ENCODE data around the gene CDKAL1. TPM values are rescaled to one million over a fixed set of nuclear protein-coding genes. Genes with fewer than 3 reads are reported as not detected.

Gene CDKAL1
- total and polyA plus RNA-seq, 4 donors = 2.0 to 12.9 (median 6.7) TPM

- TF ChIP-seq GABPA (IDR thresholded peaks at IDR 0.05 in 1 of 2, conservative IDR thresholded peaks at IDR 0.05 in 1 of 2) (no peak), JUND (IDR thresholded peaks at IDR 0.05) (no peak), YY1 (IDR thresholded peaks at IDR 0.05) (no peak), TAF1 (conservative IDR thresholded peaks at IDR 0.05) (no peak)
- Histone ChIP-seq H3K9ac (ENCODE audit: low read depth in 1 of 2, low read length in 2 of 2) (no peak overlapping the region), H3K4me1 (ENCODE audit: control insufficient read depth in 4 of 4, insufficient read depth in 4 of 4, low read length in 3 of 4) (peaks cover 5 to 17% (median 10%) of the 10 kb centered on the region in 4 donors), H3K9me3 (ENCODE audit: control insufficient read depth in 4 of 4, low read length in 3 of 4) (no peaks in the 10 kb centered on the region), H3K36me3 (ENCODE audit: control insufficient read depth in 4 of 4, insufficient read depth in 3 of 4, low read depth in 1 of 4, low read length in 3 of 4) (peaks cover 0 to 3% (median 1%) of the 10 kb centered on the region in 4 donors), H3K27me3 (ENCODE audit: control insufficient read depth in 4 of 4, insufficient read depth in 4 of 4, low read length in 3 of 4) (no peaks in the 10 kb centered on the region), H3K4me3 (ENCODE audit: low read depth in 1 of 3, low read length in 3 of 3) (no peak overlapping the region), H3K27ac (ENCODE audit: low read depth in 1 of 2, low read length in 2 of 2) (no peak overlapping the region)
- DNase-seq (ENCODE audit: low spot score) = no peak
- 96% methylated on average over 2 of the region's 2 CpGs for WGBS
These were observed 5.1 kb downstream of the CDKAL1 start for GRCh38 chr6:20539387-20539786.

- Histone ChIP-seq H3K4me1 (ENCODE audit: control insufficient read depth in 4 of 4, insufficient read depth in 4 of 4, low read length in 3 of 4) (peaks cover 1 to 7% (median 3%) of the 10 kb centered on the region in 4 donors), H3K4me3 (ENCODE audit: low read depth in 1 of 3, low read length in 3 of 3) (no peak overlapping the region), H3K27me3 (ENCODE audit: control insufficient read depth in 4 of 4, insufficient read depth in 4 of 4, low read length in 3 of 4) (no peaks in the 10 kb centered on the region), H3K27ac (ENCODE audit: low read depth in 1 of 2, low read length in 2 of 2) (no peak overlapping the region), H3K9me3 (ENCODE audit: control insufficient read depth in 4 of 4, low read length in 3 of 4) (no peaks in the 10 kb centered on the region), H3K9ac (ENCODE audit: low read depth in 1 of 2, low read length in 2 of 2) (no peak overlapping the region), H3K36me3 (ENCODE audit: control insufficient read depth in 4 of 4, insufficient read depth in 3 of 4, low read depth in 1 of 4, low read length in 3 of 4) (peaks cover 0 to 3% (median 1%) of the 10 kb centered on the region in 4 donors)
- no peak for TF ChIP-seq NR2F2 (IDR thresholded peaks at IDR 0.05)
- TF ChIP-seq SP1 (IDR thresholded peaks at IDR 0.05) = no peak
- TF ChIP-seq EGR1 (IDR thresholded peaks at IDR 0.05; ENCODE audit: low read depth in 2 of 2) = no peak
- no peak for TF ChIP-seq HNF4A (conservative IDR thresholded peaks at IDR 0.05)
- TF ChIP-seq GABPA (IDR thresholded peaks at IDR 0.05 in 1 of 2, conservative IDR thresholded peaks at IDR 0.05 in 1 of 2) = no peak
- TF ChIP-seq MAX (IDR thresholded peaks at IDR 0.05) = no peak
- TF ChIP-seq HNF4G (IDR thresholded peaks at IDR 0.05) = no peak
- no peak for TF ChIP-seq ATF3 (IDR thresholded peaks at IDR 0.05)
- DNase-seq (ENCODE audit: low spot score) = no peak
- 75% methylated on average over 5 of the region's 5 CpGs for WGBS
These were observed 6.4 kb downstream of the CDKAL1 start for GRCh38 chr6:20540683-20541082.

GRCh38 chr6:20541382-20541781, 7.1 kb downstream of the CDKAL1 start:
- no peaks in the 10 kb centered on the region for H3K9me3 ChIP-seq (ENCODE audit: control insufficient read depth in 4 of 4, low read length in 3 of 4)
- H3K36me3 ChIP-seq (ENCODE audit: control insufficient read depth in 4 of 4, insufficient read depth in 3 of 4, low read depth in 1 of 4, low read length in 3 of 4) = peaks cover 0 to 5% (median 3%) of the 10 kb centered on the region in 4 donors
- peaks cover 0 to 5% (median 0%) of the 10 kb centered on the region in 4 donors for H3K4me1 ChIP-seq (ENCODE audit: control insufficient read depth in 4 of 4, insufficient read depth in 4 of 4, low read length in 3 of 4)
- 97% methylated on average over 6 of the region's 6 CpGs for WGBS
- no peak overlapping the region for H3K9ac ChIP-seq (ENCODE audit: low read depth in 1 of 2, low read length in 2 of 2)
- no peak overlapping the region for H3K27ac ChIP-seq (ENCODE audit: low read depth in 1 of 2, low read length in 2 of 2)
- no peak for DNase-seq (ENCODE audit: low spot score)
- TF ChIP-seq ZBTB33 (IDR thresholded peaks at IDR 0.05) = no peak
- TF ChIP-seq GABPA (IDR thresholded peaks at IDR 0.05 in 1 of 2, conservative IDR thresholded peaks at IDR 0.05 in 1 of 2) = no peak
- H3K27me3 ChIP-seq (ENCODE audit: control insufficient read depth in 4 of 4, insufficient read depth in 4 of 4, low read length in 3 of 4) = no peaks in the 10 kb centered on the region
- H3K4me3 ChIP-seq (ENCODE audit: low read depth in 1 of 3, low read length in 3 of 3) = no peak overlapping the region

Data from liver (tissue), 9 donors.